PC-9 (cell line): ENCODE measurements around the gene ITGA2B. TPM values are rescaled to one million over a fixed set of nuclear protein-coding genes. Genes with fewer than 3 reads are reported as not detected.
A peak's percentile ranks its signal among the peaks of the same experiment; 100 is the strongest.

ENCODE experiments used
- BruUV-seq: library from RNA; stranded (reverse); fragments of 400-500 nt; replicated peaks from 2 replicates; lab custom pipeline; 2021; lab: Mats Ljungman, UMichigan
- CTCF ChIA-PET: fragments of 300-600 bp; sonication (Branson Sonifier 250); formaldehyde crosslinking; loops from one replicate; lab custom pipeline; 2022; ENCODE audit warnings: antibody characterized with exemption; lab: Charles Lee
- POLR2A ChIA-PET: fragments of 300-600 bp; sonication (Branson Sonifier 250); formaldehyde crosslinking; loops from one replicate; lab custom pipeline; 2022; ENCODE audit warnings: antibody characterized with exemption; ENCODE audit not compliant: unreplicated experiment; lab: Charles Lee
- DNase-seq, 2 experiments: peaks; one replicate each; pipeline versions ENCODE4 v3.0.0 to v3.0.0-alpha.2; 2015 to 2022; ENCODE audit warnings: mixed read lengths in 1 of 2
- H2AFZ ChIP-seq: fragments of 200-600 bp; sonication (generic); 2 replicates; pipeline ENCODE4 v1.8.1; 2017; ENCODE audit warnings: antibody characterized with exemption
- H3F3A ChIP-seq: fragments of 200-600 bp; sonication (generic); 2 replicates; pipeline ENCODE4 v1.8.1; 2017; ENCODE audit warnings: antibody characterized with exemption, mild to moderate bottlenecking, low read depth; ENCODE audit not compliant: insufficient read depth
- H3K27ac ChIP-seq: fragments of 200-600 bp; sonication (generic); 2 replicates; pipeline ENCODE4 v1.6.1; 2016; ENCODE audit warnings: mixed run types
- H3K27me3 ChIP-seq: fragments of 200-600 bp; sonication (generic); 2 replicates; pipeline ENCODE4 v1.6.1; 2016; ENCODE audit warnings: low read depth, mixed run types; ENCODE audit not compliant: insufficient read depth
- H3K36me3 ChIP-seq: fragments of 200-600 bp; sonication (generic); 2 replicates; pipeline ENCODE4 v1.6.1; 2016; ENCODE audit warnings: low read depth, mixed run types
- H3K4me1 ChIP-seq: fragments of 200-600 bp; sonication (generic); replicated peaks from 2 replicates; pipeline ENCODE4 v1.6.1; 2016; ENCODE audit warnings: mixed run types; ENCODE audit not compliant: insufficient read depth
- H3K4me2 ChIP-seq: fragments of 200-600 bp; sonication (generic); 2 replicates; pipeline ENCODE4 v1.6.1; 2017; ENCODE audit warnings: mixed run types
- H3K4me3 ChIP-seq: fragments of 200-600 bp; sonication (generic); 2 replicates; pipeline ENCODE4 v1.6.1; 2016; ENCODE audit warnings: mixed run types
- H3K79me2 ChIP-seq: fragments of 200-600 bp; sonication (generic); 2 replicates; pipeline ENCODE4 v1.6.1; 2017; ENCODE audit warnings: low read depth, mixed run types
- H3K9me2 ChIP-seq: fragments of 200-600 bp; sonication (generic); 2 replicates; pipeline ENCODE4 v1.8.1; 2017; ENCODE audit warnings: mild to moderate bottlenecking; ENCODE audit not compliant: insufficient read depth
- H3K9me3 ChIP-seq: fragments of 200-600 bp; sonication (generic); 2 replicates; pipeline ENCODE4 v1.8.1; 2016; ENCODE audit warnings: low read depth; ENCODE audit not compliant: insufficient read depth
- H4K20me1 ChIP-seq: fragments of 200-600 bp; sonication (generic); 2 replicates; pipeline ENCODE4 v1.8.1; 2017; ENCODE audit not compliant: insufficient read depth
- EZH2 ChIP-seq: fragments of 200-600 bp; sonication (generic); IDR thresholded peaks from 2 replicates; pipeline ENCODE4 v1.8.0; 2017; ENCODE audit warnings: antibody characterized with exemption, low read depth
- intact Hi-C: fragments of 100-400 bp; cut with micrococcal nuclease; formaldehyde crosslinking; loops from one replicate; pipeline ENCODE4 v1.10.0; 2022; ENCODE audit not compliant: unreplicated experiment
- total RNA-seq: library from RNA; stranded (reverse); gene quantifications from 2 replicates; pipeline ENCODE4 v1.2.3, GENCODE V29; 2021
- TF ChIP-seq, protein P1 (sequence below): fragments of 200-600 bp; sonication (generic); conservative IDR thresholded peaks from 2 replicates; pipeline ENCODE4 v1.6.1; 2017; ENCODE audit warnings: mixed run types, antibody characterized with exemption, mild to moderate bottlenecking, moderate library complexity

Gene ITGA2B
- total RNA-seq, 1 experiment from 2014 or later: 5.7 TPM

DNA sequence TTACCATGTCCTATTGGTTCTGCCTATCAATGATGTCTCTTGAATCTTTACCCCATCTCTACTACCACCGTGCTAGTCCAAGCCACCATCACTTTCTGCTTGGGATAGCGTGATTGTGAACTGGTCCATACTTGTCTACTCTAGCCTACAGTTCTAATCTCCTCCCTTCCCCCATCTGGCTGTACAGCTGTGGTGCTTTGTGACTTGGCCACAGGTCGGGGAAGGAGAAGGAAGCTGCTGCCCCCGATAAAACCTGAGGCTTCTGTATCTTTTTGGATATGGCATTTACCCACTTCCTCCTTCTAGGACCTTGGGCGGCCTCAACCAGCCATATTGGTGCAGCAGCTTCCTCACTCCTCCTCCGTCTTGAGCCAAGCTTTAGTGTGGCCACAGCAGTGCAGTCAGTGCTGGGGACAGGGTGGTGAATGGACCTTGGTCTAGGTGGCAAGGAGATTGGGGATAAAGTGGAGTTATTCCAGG is 314 bp upstream of the ITGA2B start:
- H3K79me2 ChIP-seq: no peaks in the 10 kb centered on the region
- ChIA-PET POLR2A (interaction anchor here (0.6 kb wide), 1 partner anchor 146 kb away, joined by 5 read pairs; no protein-coding TSS in a partner anchor), CTCF (interaction anchor here (0.6 kb wide), 1 partner anchor 16 kb away, joined by 5 read pairs; no protein-coding TSS in a partner anchor)
- BruUV-seq: no TSS peak
- peaks cover 4% of the 10 kb centered on the region for H3F3A ChIP-seq
- no peaks in the 10 kb centered on the region for H3K9me2 ChIP-seq
- TF ChIP-seq, protein P1, sequence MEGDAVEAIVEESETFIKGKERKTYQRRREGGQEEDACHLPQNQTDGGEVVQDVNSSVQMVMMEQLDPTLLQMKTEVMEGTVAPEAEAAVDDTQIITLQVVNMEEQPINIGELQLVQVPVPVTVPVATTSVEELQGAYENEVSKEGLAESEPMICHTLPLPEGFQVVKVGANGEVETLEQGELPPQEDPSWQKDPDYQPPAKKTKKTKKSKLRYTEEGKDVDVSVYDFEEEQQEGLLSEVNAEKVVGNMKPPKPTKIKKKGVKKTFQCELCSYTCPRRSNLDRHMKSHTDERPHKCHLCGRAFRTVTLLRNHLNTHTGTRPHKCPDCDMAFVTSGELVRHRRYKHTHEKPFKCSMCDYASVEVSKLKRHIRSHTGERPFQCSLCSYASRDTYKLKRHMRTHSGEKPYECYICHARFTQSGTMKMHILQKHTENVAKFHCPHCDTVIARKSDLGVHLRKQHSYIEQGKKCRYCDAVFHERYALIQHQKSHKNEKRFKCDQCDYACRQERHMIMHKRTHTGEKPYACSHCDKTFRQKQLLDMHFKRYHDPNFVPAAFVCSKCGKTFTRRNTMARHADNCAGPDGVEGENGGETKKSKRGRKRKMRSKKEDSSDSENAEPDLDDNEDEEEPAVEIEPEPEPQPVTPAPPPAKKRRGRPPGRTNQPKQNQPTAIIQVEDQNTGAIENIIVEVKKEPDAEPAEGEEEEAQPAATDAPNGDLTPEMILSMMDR: no peak
- TF ChIP-seq EZH2: no peak
- intact Hi-C loops: no loop called here
- H3K27ac ChIP-seq: no peak overlapping the region
- no peaks in the 10 kb centered on the region for H3K9me3 ChIP-seq
- H3K4me2 ChIP-seq: no peak overlapping the region
- H4K20me1 ChIP-seq: no peaks in the 10 kb centered on the region
- H2AFZ ChIP-seq: no peak overlapping the region
- no peak overlapping the region for H3K4me3 ChIP-seq
- no peaks in the 10 kb centered on the region for H3K36me3 ChIP-seq
- DNase-seq: no peak
- no peaks in the 10 kb centered on the region for H3K4me1 ChIP-seq
- H3K27me3 ChIP-seq: no peaks in the 10 kb centered on the region

GRCh38 chr17:44387804-44388203 is 1.6 kb downstream of the ITGA2B start:
- Histone ChIP-seq H4K20me1 (no peaks in the 10 kb centered on the region), H3K4me2 (no peak overlapping the region), H3K9me2 (no peaks in the 10 kb centered on the region), H3F3A (peaks cover 4% of the 10 kb centered on the region), H3K79me2 (no peaks in the 10 kb centered on the region), H3K4me3 (no peak overlapping the region), H3K4me1 (no peaks in the 10 kb centered on the region), H3K27ac (no peak overlapping the region), H3K27me3 (no peaks in the 10 kb centered on the region), H3K36me3 (no peaks in the 10 kb centered on the region), H3K9me3 (no peaks in the 10 kb centered on the region), H2AFZ (no peak overlapping the region)
- TF ChIP-seq, protein P1: no peak
- TF ChIP-seq EZH2: no peak
- DNase-seq: no peak
- ChIA-PET CTCF (no interaction called here), POLR2A (no interaction called here)
- BruUV-seq: no TSS peak
- intact Hi-C loops: no loop called here

GRCh38 chr17:44386182-44386525 is 3.3 kb downstream of the ITGA2B start:
- no peak overlapping the region for H3K27ac ChIP-seq
- H3K79me2 ChIP-seq: no peaks in the 10 kb centered on the region
- H3K36me3 ChIP-seq: no peaks in the 10 kb centered on the region
- ChIA-PET POLR2A (no interaction called here), CTCF (no interaction called here)
- H3K4me2 ChIP-seq: peak overlapping the region; percentile 99
- H3K9me3 ChIP-seq: no peaks in the 10 kb centered on the region
- peak overlapping the region; percentile 98; the same call in 1 of the 2 replicates for H2AFZ ChIP-seq
- H3K9me2 ChIP-seq: no peaks in the 10 kb centered on the region
- H3K27me3 ChIP-seq: no peaks in the 10 kb centered on the region
- no peaks in the 10 kb centered on the region for H4K20me1 ChIP-seq
- H3F3A ChIP-seq: peaks cover 4% of the 10 kb centered on the region
- BruUV-seq: no TSS peak
- TF ChIP-seq EZH2: no peak
- TF ChIP-seq, protein P1: no peak
- no peaks in the 10 kb centered on the region for H3K4me1 ChIP-seq
- H3K4me3 ChIP-seq: peak overlapping the region; percentile 63; the same call in 1 of the 2 replicates
- intact Hi-C loops: no loop called here
- no peak for DNase-seq
